ENCODE measurements around the gene ZRANB1.

DNA sequence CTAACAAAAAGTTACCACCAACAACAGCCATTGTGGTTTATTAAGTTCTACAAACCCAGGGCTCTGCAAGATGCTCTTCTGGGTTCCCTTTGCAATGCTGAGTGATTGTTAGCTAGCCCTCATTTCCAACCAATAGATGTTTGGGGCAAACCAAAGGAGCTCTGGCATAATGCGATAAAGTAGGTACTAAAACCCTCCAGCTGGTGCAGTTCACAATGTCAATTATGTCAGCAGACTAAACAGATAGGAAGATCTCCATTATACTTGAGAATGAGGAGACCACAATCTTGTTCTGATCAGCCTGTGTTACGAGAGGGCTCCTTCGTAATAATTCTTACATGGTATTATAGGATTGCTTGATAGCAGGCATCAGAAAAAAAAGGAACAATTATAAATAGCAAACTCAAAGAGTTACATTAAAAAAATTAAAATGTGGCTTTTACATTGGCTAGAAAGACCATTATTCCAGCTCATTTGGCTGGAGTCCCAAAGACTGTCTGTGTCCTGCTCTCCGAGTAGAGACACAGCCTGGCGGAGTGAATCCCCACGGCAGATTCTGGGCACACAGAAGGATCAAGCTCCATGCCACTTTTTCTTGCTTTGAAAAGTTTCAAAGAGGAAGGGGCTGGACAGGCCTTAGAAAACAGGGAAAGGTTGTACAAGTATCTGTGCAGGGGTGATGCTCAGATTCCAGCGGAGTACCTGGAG, 93.8 kb downstream of the ZRANB1 start:
- no peak for TF ChIP-seq EZH2 (IDR thresholded peaks at IDR 0.05; ENCODE audit: borderline replicate concordance, low read length)
- TF ChIP-seq, protein P1, sequence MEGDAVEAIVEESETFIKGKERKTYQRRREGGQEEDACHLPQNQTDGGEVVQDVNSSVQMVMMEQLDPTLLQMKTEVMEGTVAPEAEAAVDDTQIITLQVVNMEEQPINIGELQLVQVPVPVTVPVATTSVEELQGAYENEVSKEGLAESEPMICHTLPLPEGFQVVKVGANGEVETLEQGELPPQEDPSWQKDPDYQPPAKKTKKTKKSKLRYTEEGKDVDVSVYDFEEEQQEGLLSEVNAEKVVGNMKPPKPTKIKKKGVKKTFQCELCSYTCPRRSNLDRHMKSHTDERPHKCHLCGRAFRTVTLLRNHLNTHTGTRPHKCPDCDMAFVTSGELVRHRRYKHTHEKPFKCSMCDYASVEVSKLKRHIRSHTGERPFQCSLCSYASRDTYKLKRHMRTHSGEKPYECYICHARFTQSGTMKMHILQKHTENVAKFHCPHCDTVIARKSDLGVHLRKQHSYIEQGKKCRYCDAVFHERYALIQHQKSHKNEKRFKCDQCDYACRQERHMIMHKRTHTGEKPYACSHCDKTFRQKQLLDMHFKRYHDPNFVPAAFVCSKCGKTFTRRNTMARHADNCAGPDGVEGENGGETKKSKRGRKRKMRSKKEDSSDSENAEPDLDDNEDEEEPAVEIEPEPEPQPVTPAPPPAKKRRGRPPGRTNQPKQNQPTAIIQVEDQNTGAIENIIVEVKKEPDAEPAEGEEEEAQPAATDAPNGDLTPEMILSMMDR (IDR thresholded peaks at IDR 0.05; ENCODE audit: low read length): no peak

Measured in OCI-LY1 (cell line).